ENCODE data around the gene MYO9A. TPM values are rescaled to one million over a fixed set of nuclear protein-coding genes. Genes with fewer than 3 reads are reported as not detected.

The MYO9A gene
- total and polyA plus RNA-seq, 10 of the 15 experiments (the other 5 are each of a cell fraction or from before 2014, with no cell fraction given): 3.3 to 25.3 (median 12.2) TPM

DNA sequence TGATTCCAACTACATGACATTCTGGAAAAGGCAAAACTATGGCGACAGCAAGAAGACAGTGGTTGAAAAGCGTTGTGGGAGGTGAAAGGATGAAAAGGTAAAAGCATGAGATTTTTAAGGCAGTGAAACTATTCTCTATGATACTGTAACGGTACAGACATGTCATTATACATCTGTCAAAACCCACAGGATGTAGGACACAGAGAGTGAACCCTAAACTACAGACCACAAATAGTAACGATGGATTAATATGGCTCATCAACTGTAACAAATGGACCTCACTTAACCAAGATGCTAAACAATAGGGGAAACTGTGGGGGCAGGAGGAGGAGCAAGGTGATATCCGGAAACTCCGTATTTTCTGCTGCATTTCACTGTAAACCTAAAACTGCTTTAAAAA is 39.1 kb downstream of the MYO9A start (continued):
- TF ChIP-seq POU2F2 (IDR thresholded peaks at IDR 0.05; ENCODE audit: borderline replicate concordance, low read depth, low read length) (peak; percentile 61; the same call in 1 of the 3 replicates), IKZF1 (conservative IDR thresholded peaks at IDR 0.05) (peak; percentile 86), RBBP5 (conservative IDR thresholded peaks at IDR 0.05) (no peak), JUNB (IDR thresholded peaks at IDR 0.05) (no peak), ETV6 (conservative IDR thresholded peaks at IDR 0.05 in 1 of 2, IDR thresholded peaks at IDR 0.05 in 1 of 2; ENCODE audit: borderline replicate concordance in 1 of 2, low read depth in 1 of 2) (peak in 1 of 2 experiments; percentile 55; a peak in 2 of 4 replicates), HCFC1 (IDR thresholded peaks at IDR 0.05; ENCODE audit: low read length) (no peak), TCF7 (IDR thresholded peaks at IDR 0.05; ENCODE audit: borderline replicate concordance) (no peak), KLF5 (IDR thresholded peaks at IDR 0.05; ENCODE audit: partially characterized antibody) (no peak), IRF4 (IDR thresholded peaks at IDR 0.05; ENCODE audit: low read depth, low read length) (peak; percentile 69; the same call in 1 of the 2 replicates), SIX5 (IDR thresholded peaks at IDR 0.05; ENCODE audit: low read depth, low read length, severe bottlenecking) (no peak), BCL11A (IDR thresholded peaks at IDR 0.05; ENCODE audit: low read depth, low read length) (peak; percentile 82), MEF2B (IDR thresholded peaks at IDR 0.05; ENCODE audit: partially characterized antibody, poor library complexity, severe bottlenecking) (peak; percentile 85), GABPA (IDR thresholded peaks at IDR 0.05; ENCODE audit: low read depth) (no peak), POLR2AphosphoS5 (IDR thresholded peaks at IDR 0.05; ENCODE audit: low read length) (no peak), SP1 (IDR thresholded peaks at IDR 0.05; ENCODE audit: low read depth, low read length) (no peak), SREBF1 (IDR thresholded peaks at IDR 0.05; ENCODE audit: low read length) (no peak), NFXL1 (IDR thresholded peaks at IDR 0.05; ENCODE audit: borderline replicate concordance) (no peak), RUNX3 (IDR thresholded peaks at IDR 0.05; ENCODE audit: low read length) (peak; percentile 95), NR2C1 (IDR thresholded peaks at IDR 0.05) (no peak), HDAC2 (IDR thresholded peaks at IDR 0.05) (no peak)
- TF ChIP-seq, protein P1, sequence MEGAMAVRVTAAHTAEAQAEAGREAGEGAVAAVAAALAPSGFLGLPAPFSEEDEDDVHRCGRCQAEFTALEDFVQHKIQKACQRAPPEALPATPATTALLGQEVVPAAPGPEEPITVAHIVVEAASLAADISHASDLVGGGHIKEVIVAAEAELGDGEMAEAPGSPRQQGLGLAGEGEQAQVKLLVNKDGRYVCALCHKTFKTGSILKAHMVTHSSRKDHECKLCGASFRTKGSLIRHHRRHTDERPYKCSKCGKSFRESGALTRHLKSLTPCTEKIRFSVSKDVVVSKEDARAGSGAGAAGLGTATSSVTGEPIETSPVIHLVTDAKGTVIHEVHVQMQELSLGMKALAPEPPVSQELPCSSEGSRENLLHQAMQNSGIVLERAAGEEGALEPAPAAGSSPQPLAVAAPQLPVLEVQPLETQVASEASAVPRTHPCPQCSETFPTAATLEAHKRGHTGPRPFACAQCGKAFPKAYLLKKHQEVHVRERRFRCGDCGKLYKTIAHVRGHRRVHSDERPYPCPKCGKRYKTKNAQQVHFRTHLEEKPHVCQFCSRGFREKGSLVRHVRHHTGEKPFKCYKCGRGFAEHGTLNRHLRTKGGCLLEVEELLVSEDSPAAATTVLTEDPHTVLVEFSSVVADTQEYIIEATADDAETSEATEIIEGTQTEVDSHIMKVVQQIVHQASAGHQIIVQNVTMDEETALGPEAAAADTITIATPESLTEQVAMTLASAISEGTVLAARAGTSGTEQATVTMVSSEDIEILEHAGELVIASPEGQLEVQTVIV (IDR thresholded peaks at IDR 0.05; ENCODE audit: borderline replicate concordance, partially characterized antibody): no peak
- TF ChIP-seq, protein P2, sequence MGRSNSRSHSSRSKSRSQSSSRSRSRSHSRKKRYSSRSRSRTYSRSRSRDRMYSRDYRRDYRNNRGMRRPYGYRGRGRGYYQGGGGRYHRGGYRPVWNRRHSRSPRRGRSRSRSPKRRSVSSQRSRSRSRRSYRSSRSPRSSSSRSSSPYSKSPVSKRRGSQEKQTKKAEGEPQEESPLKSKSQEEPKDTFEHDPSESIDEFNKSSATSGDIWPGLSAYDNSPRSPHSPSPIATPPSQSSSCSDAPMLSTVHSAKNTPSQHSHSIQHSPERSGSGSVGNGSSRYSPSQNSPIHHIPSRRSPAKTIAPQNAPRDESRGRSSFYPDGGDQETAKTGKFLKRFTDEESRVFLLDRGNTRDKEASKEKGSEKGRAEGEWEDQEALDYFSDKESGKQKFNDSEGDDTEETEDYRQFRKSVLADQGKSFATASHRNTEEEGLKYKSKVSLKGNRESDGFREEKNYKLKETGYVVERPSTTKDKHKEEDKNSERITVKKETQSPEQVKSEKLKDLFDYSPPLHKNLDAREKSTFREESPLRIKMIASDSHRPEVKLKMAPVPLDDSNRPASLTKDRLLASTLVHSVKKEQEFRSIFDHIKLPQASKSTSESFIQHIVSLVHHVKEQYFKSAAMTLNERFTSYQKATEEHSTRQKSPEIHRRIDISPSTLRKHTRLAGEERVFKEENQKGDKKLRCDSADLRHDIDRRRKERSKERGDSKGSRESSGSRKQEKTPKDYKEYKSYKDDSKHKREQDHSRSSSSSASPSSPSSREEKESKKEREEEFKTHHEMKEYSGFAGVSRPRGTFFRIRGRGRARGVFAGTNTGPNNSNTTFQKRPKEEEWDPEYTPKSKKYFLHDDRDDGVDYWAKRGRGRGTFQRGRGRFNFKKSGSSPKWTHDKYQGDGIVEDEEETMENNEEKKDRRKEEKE (IDR thresholded peaks at IDR 0.05): no peak
- TF ChIP-seq, protein P3, sequence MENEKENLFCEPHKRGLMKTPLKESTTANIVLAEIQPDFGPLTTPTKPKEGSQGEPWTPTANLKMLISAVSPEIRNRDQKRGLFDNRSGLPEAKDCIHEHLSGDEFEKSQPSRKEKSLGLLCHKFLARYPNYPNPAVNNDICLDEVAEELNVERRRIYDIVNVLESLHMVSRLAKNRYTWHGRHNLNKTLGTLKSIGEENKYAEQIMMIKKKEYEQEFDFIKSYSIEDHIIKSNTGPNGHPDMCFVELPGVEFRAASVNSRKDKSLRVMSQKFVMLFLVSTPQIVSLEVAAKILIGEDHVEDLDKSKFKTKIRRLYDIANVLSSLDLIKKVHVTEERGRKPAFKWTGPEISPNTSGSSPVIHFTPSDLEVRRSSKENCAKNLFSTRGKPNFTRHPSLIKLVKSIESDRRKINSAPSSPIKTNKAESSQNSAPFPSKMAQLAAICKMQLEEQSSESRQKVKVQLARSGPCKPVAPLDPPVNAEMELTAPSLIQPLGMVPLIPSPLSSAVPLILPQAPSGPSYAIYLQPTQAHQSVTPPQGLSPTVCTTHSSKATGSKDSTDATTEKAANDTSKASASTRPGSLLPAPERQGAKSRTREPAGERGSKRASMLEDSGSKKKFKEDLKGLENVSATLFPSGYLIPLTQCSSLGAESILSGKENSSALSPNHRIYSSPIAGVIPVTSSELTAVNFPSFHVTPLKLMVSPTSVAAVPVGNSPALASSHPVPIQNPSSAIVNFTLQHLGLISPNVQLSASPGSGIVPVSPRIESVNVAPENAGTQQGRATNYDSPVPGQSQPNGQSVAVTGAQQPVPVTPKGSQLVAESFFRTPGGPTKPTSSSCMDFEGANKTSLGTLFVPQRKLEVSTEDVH (IDR thresholded peaks at IDR 0.05; ENCODE audit: low read depth, partially characterized antibody): no peak

Measured in GM12878 (cell line).